GM04504 (cell line): ENCODE measurements around the gene BMX.

Experiments
- DNase-seq: peaks from one replicate; pipeline ENCODE4 v3.0.0-alpha.2; 2012; ENCODE audit warnings: low read depth

Gene BMX

DNA sequence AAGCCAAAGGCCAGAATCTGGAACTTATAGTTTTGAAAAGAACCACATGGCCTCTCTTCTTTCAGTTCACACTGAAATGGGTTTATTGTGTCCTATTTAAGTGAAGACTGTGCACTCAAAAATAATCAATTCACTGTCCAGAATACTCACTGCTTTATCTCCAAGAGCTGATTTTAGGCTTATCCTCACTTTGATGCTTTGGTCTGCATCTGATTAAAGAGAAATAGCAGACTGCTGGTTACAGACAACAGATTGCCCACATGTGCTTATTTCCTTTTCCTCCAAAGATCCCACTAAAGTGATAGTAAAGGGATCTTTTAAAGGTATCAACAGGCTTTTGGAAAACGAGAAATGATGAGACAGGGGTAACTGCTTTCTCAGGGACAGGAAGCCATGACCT, 69.5 kb downstream of the BMX start:
- no peak for DNase-seq

DNA sequence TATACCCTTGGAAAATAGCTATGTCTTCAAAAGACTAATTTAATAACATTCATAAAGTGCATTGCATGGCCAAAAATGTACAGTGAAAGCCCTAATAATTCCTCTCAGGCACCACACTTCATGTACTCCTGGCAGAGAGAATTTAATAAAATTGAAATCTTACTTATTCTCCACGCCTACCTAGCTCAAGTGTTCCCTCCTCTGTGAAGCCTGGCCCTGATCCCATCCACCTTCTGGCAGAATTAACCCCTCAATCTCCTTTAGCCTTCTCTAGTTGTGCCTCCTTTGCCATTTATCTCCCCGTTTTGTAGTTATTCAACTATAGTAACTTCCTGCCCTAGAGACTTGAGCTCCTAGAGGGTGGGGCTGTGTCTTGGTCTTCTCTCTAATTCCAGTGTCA, 73.4 kb downstream of the BMX start:
- no peak for DNase-seq

- DNase-seq: no peak
Observed at GRCh38 chrX:15576019-15576418, 75.4 kb downstream of the BMX start.

DNA sequence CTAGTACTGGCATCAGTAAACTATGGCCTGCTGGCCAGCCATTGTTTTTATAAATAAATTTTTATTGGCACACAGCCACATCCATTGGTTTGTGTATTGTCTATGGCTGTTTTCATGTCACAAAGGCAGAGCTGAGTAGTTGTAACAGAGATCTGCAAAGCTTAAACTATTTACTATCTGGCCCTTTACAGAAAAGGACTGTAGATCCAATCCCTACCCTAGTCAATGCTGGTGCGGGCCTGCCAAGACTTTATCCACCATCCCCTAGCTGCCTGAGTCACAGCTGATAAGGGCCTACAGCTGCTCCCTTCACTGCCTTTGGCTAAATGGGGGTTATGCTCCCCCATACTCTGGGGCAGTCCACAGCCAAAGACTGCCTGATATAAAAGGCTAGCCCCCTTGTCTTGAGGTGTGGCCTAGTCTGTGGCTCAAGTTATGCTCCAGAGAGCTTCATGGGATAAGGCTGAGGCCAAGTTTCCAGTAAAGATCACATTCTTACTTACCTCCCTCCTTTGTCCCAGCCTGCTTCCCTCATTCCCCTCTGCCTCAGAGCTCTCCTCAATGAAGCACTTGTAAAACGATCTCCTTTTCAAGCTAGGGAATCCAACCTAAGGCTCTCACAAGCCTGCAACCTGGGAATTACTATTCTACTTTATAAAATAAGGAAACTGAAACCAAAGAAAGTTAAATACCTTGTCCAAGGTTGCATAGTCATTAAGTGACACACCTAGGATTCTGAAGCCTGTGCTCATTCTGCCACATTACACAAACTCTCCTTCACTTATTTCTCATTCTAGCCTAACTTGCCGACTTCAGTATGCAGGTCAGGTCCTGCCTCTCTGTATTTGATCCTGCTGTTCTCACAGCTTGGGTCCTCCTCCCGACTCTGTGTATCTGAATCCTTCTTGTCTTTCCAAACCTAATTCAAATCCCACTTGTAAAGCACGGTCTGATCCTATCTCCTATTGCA, 79.5 kb downstream of the BMX start:
- no peak for DNase-seq

GRCh38 chrX:15594371-15594770, 93.8 kb downstream of the BMX start:
- DNase-seq: no peak

GRCh38 chrX:15598026-15598425, 97.4 kb downstream of the BMX start:
- DNase-seq: no peak

GRCh38 chrX:15599461-15599860, 98.9 kb downstream of the BMX start:
- no peak for DNase-seq

- no peak for DNase-seq
Observed at GRCh38 chrX:15600049-15600448, 99.4 kb downstream of the BMX start.

- DNase-seq: no peak
Observed at GRCh38 chrX:15600745-15601144, 100.1 kb downstream of the BMX start, which contains the start of gene ACE2. ACE2 (minus strand) TSS chrX:15600960; CDS start chrX:15600911, 49 bp downstream.

GRCh38 chrX:15601932-15602331, 101.3 kb downstream of the BMX start:
- DNase-seq: no peak

DNA sequence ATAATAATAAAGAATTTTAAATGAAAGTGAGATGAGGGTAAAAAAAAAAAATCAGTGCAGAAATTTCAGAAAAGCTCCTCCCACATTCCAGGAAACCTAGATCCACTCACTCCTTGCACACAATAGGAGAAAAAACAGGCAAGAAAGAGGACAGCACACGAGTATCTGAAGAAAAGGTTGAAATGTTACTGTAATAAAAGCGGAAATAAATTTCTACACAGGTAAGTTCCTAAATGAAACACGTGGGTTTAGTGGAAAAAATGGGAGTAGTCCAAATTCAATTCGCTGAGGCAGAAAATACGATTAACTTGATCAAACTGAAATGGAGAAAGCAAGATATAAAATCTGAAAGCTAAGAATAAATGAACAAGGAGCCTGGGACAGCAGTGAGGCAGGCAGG, 102.2 kb downstream of the BMX start:
- DNase-seq: no peak

DNA sequence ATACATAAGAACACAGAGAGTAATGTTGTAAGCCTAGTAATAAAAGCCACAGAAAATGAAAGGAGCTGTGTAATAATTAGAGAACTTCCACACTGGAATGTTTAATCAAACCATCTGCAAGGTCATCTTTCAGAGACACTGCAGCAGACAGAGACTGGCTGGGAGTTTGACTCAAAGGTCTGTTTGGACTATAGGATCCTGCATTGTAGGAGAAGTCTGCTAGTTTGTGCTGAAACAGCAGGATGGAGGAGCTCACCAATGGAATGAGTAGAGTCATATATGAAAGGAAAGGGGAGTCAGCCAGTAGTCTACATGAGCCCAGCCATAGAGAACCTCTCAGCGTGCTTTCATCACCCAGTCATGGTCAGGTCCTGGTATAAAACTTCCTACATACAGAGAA, 104.6 kb downstream of the BMX start:
- no peak for DNase-seq
